ENCODE results near the gene HS6ST3. TPM values are rescaled to one million over a fixed set of nuclear protein-coding genes. Genes with fewer than 3 reads are reported as not detected.

The HS6ST3 gene
- total and polyA plus RNA-seq, 2 donors from 2014 or later: 0.47 to 1.2 TPM

DNA sequence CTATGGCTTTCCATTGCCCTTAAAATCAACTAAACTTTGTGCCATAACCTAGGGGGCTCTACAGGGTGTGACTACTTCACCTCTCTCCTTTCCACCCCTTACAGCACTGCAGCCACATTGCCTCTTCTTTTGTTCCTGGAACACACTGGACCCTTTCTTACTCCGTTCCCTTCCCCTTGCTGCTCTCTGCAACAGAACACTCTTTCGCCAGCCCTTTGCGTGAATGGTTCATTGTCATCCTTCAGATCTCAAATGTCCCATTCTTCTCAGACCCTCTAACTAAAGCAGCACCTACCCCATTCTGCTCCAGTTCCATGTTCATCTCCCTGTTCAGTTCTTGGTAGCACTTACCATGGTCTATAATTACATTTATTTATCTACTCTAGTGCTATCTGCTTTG, 696.1 kb downstream of the HS6ST3 start:
- intact Hi-C loops (cut with DNase I): no loop called here
- FAIRE-seq: no peak
- Histone ChIP-seq H3K9me3 (ENCODE audit: control insufficient read depth in 2 of 3, insufficient read depth in 1 of 3, low read length in 3 of 3) (no peaks in the 10 kb centered on the region), H3K4me3 (ENCODE audit: low read length in 3 of 3) (no peak overlapping the region), H3K4me1 (ENCODE audit: control insufficient read depth in 2 of 3, insufficient read depth in 2 of 3, low read depth in 1 of 3, low read length in 3 of 3) (no peaks in the 10 kb centered on the region), H3K36me3 (ENCODE audit: control insufficient read depth in 2 of 3, insufficient read depth in 3 of 3, low read length in 3 of 3) (no peaks in the 10 kb centered on the region), H3K27me3 (ENCODE audit: control insufficient read depth, insufficient read depth, low read length) (no peaks in the 10 kb centered on the region), H3K9ac (ENCODE audit: low read length in 3 of 3) (no peak overlapping the region), H3K27ac (ENCODE audit: low read depth in 2 of 2, low read length in 2 of 2) (no peak overlapping the region)
- DNase-seq: no peak
- TF ChIP-seq, protein P1, sequence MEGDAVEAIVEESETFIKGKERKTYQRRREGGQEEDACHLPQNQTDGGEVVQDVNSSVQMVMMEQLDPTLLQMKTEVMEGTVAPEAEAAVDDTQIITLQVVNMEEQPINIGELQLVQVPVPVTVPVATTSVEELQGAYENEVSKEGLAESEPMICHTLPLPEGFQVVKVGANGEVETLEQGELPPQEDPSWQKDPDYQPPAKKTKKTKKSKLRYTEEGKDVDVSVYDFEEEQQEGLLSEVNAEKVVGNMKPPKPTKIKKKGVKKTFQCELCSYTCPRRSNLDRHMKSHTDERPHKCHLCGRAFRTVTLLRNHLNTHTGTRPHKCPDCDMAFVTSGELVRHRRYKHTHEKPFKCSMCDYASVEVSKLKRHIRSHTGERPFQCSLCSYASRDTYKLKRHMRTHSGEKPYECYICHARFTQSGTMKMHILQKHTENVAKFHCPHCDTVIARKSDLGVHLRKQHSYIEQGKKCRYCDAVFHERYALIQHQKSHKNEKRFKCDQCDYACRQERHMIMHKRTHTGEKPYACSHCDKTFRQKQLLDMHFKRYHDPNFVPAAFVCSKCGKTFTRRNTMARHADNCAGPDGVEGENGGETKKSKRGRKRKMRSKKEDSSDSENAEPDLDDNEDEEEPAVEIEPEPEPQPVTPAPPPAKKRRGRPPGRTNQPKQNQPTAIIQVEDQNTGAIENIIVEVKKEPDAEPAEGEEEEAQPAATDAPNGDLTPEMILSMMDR (IDR thresholded peaks at IDR 0.05; ENCODE audit: borderline replicate concordance, extremely low read depth, insufficient read depth): no peak

DNA sequence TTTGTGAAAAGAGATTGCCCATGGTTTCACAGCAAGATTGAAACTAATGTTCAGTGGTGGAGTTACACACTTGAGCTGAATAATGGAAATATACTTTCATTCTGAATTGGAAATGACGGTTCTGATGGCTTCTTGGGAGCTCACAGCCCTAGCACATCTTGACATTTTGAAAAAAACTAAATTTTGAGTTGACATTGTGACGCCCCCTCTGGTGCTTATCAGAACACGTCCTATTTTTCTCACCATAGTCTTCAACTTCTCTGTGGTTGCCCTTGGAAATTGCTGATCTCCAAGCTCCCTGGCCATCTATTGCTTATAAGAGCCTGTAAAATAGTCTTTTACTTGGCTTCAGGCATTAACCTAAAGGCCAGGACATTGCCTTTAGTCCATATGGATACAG, 702.3 kb downstream of the HS6ST3 start:
- no peak overlapping the region for H3K9ac ChIP-seq (ENCODE audit: low read length in 3 of 3)
- H3K4me3 ChIP-seq (ENCODE audit: low read length in 3 of 3): no peak overlapping the region
- no peak for FAIRE-seq
- intact Hi-C loops (cut with DNase I): no loop called here
- TF ChIP-seq, protein P1 (IDR thresholded peaks at IDR 0.05; ENCODE audit: borderline replicate concordance, extremely low read depth, insufficient read depth): no peak
- DNase-seq: no peak
- no peaks in the 10 kb centered on the region for H3K36me3 ChIP-seq (ENCODE audit: control insufficient read depth in 2 of 3, insufficient read depth in 3 of 3, low read length in 3 of 3)
- no peaks in the 10 kb centered on the region for H3K9me3 ChIP-seq (ENCODE audit: control insufficient read depth in 2 of 3, insufficient read depth in 1 of 3, low read length in 3 of 3)
- H3K4me1 ChIP-seq (ENCODE audit: control insufficient read depth in 2 of 3, insufficient read depth in 2 of 3, low read depth in 1 of 3, low read length in 3 of 3): no peaks in the 10 kb centered on the region
- no peak overlapping the region for H3K27ac ChIP-seq (ENCODE audit: low read depth in 2 of 2, low read length in 2 of 2)
- H3K27me3 ChIP-seq (ENCODE audit: control insufficient read depth, insufficient read depth, low read length): no peaks in the 10 kb centered on the region

DNA sequence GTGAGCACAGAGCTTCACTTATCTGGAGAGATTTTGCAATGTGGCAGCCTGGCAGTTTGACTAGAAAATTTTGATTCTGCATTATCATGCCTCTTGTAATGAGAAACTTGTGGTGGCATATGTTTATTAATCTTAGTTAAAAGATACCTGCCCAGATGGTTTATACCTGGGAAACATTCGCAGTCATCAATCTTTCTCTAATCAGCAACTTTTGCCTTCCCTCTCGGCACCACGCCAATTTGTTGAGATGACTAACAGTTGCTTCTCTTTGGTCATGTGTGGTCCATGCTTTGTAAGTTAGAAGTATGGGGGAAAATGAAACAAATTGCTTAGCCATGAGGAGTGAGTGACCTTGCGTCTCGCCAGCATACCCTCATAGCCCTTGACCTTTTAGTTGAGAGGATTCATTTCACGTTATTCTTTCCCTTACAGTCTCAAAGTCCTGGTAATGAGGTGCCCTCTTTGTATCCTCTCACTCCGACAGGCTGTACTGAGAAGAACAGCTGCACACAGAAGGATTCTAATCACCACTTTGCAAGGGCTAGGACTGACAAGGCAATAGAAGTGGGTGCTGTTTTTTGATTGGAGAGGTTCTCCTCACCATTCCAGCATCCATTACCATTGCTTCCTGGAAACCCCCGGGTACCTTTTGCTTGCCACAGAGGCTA, 703.0 kb downstream of the HS6ST3 start:
- Histone ChIP-seq H3K9me3 (ENCODE audit: control insufficient read depth in 2 of 3, insufficient read depth in 1 of 3, low read length in 3 of 3) (no peaks in the 10 kb centered on the region), H3K4me1 (ENCODE audit: control insufficient read depth in 2 of 3, insufficient read depth in 2 of 3, low read depth in 1 of 3, low read length in 3 of 3) (no peaks in the 10 kb centered on the region), H3K9ac (ENCODE audit: low read length in 3 of 3) (no peak overlapping the region), H3K4me3 (ENCODE audit: low read length in 3 of 3) (no peak overlapping the region), H3K27ac (ENCODE audit: low read depth in 2 of 2, low read length in 2 of 2) (no peak overlapping the region), H3K27me3 (ENCODE audit: control insufficient read depth, insufficient read depth, low read length) (no peaks in the 10 kb centered on the region), H3K36me3 (ENCODE audit: control insufficient read depth in 2 of 3, insufficient read depth in 3 of 3, low read length in 3 of 3) (no peaks in the 10 kb centered on the region)
- intact Hi-C loops (cut with DNase I): no loop called here
- DNase-seq: no peak
- TF ChIP-seq, protein P1 (IDR thresholded peaks at IDR 0.05; ENCODE audit: borderline replicate concordance, extremely low read depth, insufficient read depth): no peak
- no peak for FAIRE-seq

DNA sequence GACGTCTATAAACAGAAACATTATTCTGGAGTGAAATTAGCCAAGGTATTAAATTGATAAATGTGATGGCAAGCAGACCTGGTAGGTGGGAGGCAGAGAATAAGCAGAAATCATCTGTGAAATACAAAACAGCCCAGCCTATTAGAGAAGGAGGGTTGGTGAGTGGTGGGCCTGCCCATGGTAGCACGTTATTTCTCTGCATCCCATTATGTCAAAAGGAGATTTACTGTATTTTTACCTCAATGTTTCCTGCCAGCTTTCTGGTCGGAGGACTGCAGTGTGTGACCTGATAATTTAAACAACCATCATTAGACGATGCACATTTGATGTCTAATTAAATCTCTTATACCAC, 703.5 kb downstream of the HS6ST3 start:
- DNase-seq (no peak), FAIRE-seq (no peak)
- TF ChIP-seq, protein P1 (IDR thresholded peaks at IDR 0.05; ENCODE audit: borderline replicate concordance, extremely low read depth, insufficient read depth): no peak
- intact Hi-C loops (cut with DNase I): no loop called here
- H3K9ac ChIP-seq (ENCODE audit: low read length in 3 of 3): no peak overlapping the region
- H3K4me3 ChIP-seq (ENCODE audit: low read length in 3 of 3): no peak overlapping the region
- H3K36me3 ChIP-seq (ENCODE audit: control insufficient read depth in 2 of 3, insufficient read depth in 3 of 3, low read length in 3 of 3): no peaks in the 10 kb centered on the region
- no peaks in the 10 kb centered on the region for H3K9me3 ChIP-seq (ENCODE audit: control insufficient read depth in 2 of 3, insufficient read depth in 1 of 3, low read length in 3 of 3)
- no peaks in the 10 kb centered on the region for H3K4me1 ChIP-seq (ENCODE audit: control insufficient read depth in 2 of 3, insufficient read depth in 2 of 3, low read depth in 1 of 3, low read length in 3 of 3)
- H3K27me3 ChIP-seq (ENCODE audit: control insufficient read depth, insufficient read depth, low read length): no peaks in the 10 kb centered on the region
- H3K27ac ChIP-seq (ENCODE audit: low read depth in 2 of 2, low read length in 2 of 2): no peak overlapping the region
